SK-N-DZ (cell line): ENCODE results near the gene SNX8.
A peak's percentile ranks its signal among the peaks of the same experiment; 100 is the strongest.
"Not testable (repeated sequence)": the region's sequence is repeated elsewhere in the genome, so short reads cannot be mapped to it uniquely, and the experiment has no call there.

Experiments
- DNase-seq: peaks from one replicate; pipeline ENCODE4 v3.0.0-alpha.2; 2015; ENCODE audit warnings: low spot score

SNX8 gene

DNA sequence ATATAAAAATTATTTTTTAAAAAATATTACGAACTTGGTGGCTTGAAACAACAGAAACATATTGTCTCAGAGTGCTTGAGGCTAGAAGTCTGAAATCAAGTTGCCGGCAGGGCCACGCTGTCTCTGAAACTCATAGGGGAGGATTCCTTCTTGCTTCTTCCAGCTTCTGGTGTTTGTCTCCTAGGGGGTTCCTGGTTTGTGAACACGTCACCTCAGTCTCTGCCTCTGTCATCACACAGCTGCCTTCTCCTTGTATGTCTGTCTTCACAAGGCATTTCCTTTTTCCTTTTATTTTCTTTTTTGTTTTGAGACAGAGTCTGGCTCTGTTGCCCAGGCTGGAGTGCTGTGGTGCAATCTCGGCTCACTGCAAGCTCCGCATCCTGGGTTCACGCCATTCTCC is 12.7 kb upstream of the SNX8 start:
- DNase-seq = no peak

GRCh38 chr7:2325162-2325561 is 10.9 kb upstream of the SNX8 start:
- DNase-seq = no peak

DNA sequence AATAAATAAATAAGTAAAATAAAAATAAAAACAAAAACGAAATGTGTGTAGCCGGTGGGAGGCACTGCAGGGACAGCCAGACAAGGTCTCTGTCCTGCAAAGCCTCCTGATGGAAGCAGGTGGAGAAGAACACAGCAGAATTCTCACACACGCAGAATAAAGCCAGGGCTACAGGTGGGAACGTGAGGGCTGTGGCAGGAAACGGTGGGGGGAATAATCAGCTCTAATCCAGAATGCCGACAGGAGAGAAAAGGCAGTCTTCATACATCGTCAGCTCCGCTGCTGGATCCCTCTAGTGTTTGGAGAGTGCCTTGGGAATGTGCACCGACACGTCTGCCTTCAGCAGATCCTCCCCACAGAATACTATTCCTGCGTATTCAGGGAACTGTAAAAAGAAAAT is 6.8 kb upstream of the SNX8 start:
- peak; percentile 32 for DNase-seq

GRCh38 chr7:2317556-2318293 is 3.5 kb upstream of the SNX8 start:
- no peak for DNase-seq

- no peak for DNase-seq
Measured at GRCh38 chr7:2316578-2316977, 2.3 kb upstream of the SNX8 start.

DNA sequence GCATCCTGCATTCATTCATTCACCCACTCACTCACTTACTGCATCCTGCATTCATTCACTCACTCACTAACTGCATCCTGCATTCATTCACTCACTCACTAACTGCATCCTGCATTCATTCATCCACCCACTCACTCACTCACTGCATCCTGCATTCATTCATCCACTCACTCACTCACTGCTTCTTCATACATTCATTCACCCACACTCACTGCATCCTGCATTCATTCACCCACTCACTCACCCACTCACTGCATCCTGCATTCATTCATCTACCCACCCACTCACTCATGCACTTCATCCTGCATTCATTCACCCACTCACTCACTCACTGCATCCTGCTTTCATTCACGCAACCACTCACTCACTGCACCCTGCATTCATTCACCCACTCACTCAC is 1.5 kb upstream of the SNX8 start:
- no peak for DNase-seq

DNA sequence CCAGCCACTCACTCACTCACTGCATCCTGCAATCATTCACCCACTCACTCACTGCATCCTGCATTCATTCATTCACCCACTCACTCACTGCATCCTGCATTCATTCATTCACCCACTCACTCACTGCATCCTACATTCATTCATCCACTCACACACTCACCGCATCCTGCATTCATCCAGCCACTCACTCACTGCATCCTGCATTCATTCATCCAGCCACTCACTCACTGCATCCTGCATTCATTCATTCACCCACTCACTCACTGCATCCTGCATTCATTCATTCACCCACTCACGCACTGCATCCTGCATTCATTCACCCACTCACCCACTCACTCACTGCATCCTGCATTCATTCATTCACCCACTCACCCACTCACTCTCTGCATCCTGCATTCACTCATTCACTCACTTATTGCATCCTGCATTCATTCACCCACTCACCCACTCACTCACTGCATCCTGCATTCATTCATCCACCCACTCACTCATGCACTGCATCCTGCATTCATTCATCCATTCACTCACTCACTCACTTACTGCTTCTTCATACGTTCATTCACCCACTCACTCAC is 802 bp upstream of the SNX8 start:
- DNase-seq = not testable (repeated sequence)

- DNase-seq = no peak
Measured at GRCh38 chr7:2313450-2314208, 612 bp downstream of the SNX8 start.

GRCh38 chr7:2312267-2312929 is 1.8 kb downstream of the SNX8 start:
- DNase-seq = no peak

GRCh38 chr7:2309889-2310331 is 4.3 kb downstream of the SNX8 start:
- no peak for DNase-seq

- no peak for DNase-seq
Measured at GRCh38 chr7:2307690-2308107, 6.5 kb downstream of the SNX8 start.

GRCh38 chr7:2306688-2307087 is 7.6 kb downstream of the SNX8 start:
- no peak for DNase-seq

DNA sequence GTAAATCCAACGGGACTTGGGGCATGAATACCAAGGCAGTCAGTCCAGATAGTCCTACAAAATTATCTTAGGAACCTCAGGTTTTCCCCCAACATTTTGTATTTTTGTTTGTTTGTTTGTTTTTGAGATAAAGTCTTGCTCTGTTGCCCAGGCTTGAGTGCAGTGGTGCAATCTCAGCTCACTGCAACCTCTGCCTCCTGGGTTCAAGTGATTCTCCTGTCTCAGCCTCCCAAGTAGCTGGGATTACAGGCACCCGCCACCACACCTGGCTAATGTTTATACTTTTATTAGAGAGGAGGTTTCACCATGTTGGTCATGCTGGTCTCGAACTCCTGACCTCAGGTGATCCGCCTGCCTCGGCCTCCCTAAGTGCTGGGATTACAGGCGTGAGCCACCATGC is 9.0 kb downstream of the SNX8 start:
- DNase-seq = not testable (repeated sequence)

DNA sequence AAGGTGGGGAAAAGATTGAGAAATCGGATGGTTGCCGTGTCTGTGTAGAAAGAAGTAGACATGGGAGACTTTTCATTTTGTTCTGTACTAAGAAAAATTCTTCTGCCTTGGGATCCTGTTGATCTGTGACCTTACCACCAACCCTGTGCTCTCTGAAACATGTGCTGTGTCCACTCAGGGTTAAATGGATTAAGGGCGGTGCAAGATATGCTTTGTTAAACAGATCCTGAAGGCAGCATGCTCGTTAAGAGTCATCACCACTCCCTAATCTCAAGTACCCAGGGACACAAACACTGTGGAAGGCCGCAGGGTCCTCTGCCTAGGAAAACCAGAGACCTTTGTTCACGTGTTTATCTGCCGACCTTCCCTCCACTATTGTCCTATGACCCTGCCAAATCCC is 10.7 kb downstream of the SNX8 start:
- not testable (repeated sequence) for DNase-seq

DNA sequence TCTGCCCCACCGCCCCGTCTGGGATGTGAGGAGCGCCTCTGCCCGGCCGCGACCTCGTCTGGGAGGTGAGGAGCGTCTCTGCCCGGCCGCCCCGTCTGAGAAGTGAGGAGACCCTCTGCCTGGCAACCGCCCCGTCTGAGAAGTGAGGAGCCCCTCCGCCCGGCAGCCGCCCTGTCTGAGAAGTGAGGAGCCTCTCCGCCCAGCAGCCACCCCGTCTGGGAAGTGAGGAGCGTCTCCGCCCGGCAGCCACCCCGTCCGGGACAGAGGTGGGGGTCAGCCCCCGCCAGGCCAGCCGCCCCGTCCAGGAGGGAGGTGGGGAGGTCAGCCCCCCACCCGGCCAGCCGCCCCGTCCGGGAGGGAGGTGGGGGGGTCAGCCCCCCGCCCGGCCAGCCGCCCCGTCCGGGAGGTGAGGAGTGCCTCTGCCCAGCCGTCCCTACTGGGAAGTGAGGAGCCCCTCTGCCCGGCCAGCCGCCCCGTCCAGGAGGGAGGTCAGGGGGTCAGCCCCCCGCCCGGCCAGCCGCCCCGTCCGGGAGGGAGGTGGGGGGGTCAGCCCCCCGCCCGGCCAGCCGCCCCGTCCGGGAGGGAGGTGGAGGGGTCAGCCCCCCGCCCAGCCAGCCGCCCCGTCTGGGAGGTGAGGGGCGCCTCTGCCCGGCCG is 11.4 kb downstream of the SNX8 start:
- DNase-seq = not testable (repeated sequence)

DNA sequence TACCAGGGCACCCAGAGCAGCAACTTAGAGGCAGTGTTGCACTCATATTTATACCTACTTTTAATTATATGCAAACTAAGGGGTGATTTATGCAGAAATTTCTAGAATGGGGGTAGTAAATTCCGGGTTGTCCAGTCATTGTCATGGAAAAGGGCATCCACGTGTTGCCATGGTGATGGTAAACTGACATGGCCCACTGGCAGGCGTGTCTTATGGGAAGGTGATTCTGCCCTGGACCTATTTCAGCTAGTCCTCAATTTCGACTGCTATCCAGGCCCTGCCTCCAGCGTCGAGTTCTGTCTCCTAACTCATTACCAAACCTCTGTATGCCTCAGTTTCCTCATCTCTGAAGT is 12.8 kb downstream of the SNX8 start:
- no peak for DNase-seq

- no peak for DNase-seq
Measured at GRCh38 chr7:2299870-2300512, 14.2 kb downstream of the SNX8 start.

DNA sequence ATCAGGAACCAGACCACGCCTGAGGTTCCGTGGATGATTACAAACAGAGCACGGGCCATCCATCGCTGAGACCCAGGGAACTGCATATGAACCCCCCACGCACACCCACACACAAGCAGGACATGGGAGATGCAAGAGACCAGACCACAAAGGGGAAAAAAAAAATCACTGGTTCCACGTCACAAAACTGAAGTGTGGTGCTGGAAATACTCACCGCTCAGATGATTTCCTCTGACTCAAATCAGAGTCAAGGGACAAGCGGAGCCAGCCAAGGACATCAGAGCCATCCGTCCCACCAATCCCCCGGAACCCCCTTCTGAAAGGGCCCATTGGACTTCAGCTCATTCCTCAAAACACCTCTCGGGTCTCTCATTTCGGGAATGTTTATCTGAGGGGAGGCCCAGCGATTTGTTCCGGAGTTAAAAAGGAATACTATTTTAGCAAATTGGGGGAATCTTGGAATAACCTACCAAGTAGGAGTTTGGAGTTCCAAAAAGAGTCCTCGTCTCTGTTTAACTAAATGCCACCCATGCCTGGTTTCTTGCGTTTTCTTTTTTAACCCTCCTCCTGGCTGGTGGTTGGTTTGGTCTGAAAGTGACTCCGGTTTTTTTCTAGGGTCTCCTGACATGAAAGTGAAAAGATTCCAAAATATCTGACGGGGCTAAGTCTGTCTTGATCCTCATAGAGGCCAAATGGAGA is 15.0 kb downstream of the SNX8 start:
- no peak for DNase-seq

DNA sequence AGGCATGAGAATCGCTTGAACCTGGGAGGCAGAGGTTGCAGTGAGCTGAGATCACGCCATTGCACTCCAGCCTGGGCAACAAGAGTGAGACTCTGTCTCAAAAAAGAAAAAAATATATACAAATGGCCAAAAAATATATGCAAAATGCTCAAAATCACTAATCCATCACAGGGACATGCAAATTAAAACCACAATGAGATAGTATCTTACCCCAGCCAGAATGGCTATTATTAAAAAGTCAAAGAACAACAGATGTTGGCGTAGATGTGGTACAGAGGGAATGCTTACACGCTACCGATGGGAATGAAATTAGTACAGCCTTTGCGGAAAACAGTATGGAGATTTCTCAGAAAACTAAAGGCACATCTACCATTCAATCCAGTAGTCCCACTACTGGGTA is 17.4 kb downstream of the SNX8 start:
- no peak for DNase-seq

DNA sequence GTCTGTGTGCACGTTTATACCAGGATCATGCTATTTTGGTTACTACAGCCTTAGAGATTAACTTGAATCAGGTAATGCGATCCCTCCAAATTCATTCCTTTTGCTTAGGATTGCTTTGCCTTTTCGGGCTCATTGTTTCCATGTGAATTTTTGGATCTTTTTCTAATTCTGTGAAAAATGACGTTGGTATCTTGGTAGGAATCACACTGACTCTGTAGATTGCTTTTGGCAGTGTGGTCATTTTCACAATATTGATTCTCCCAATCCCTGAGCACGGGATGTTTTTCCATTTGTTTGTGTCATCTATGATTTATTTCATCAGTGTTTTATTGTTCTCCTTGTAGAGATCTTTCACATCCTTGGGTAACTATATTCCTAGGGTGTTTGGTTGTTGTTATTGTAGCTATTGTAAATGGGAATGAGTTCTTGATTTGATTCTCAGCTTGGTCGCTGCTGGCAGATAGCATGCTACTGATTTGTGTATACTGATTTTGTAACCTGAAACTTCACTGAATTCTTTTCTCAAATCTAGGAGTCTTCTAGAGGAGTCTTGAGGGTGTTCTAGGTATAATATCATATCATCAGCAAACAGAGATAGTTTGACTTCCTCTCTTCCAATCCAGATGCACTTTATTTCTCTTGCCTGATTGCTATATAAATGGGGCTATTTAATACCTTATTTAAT is 18.2 kb downstream of the SNX8 start:
- DNase-seq = no peak
